Endothelial cell of umbilical vein (primary cell): ENCODE measurements around the gene HAP1. TPM values are rescaled to one million over a fixed set of nuclear protein-coding genes. Genes with fewer than 3 reads are reported as not detected.

Source experiments
- BruUV-seq: library from RNA; stranded (reverse); fragments of 400-500 nt; replicated peaks from 2 replicates; lab custom pipeline; 2021; lab: Mats Ljungman, UMichigan
- CTCF ChIA-PET: fragments of 300-600, 350-600 bp; sonication (Branson Sonifier 250); formaldehyde crosslinking; loops from one replicate; lab custom pipeline; 2021; ENCODE audit warnings: antibody characterized with exemption, inconsistent platforms; lab: Charles Lee
- POLR2A ChIA-PET: fragments of 300-600, 350-600 bp; sonication (Branson Sonifier 250); formaldehyde crosslinking; loops from one replicate; lab custom pipeline; 2021; ENCODE audit warnings: antibody characterized with exemption, inconsistent platforms; lab: Charles Lee
- DNase-seq: peaks from one replicate; pipeline ENCODE4 v3.0.0-alpha.2; 2011; ENCODE audit warnings: low read depth, low spot score
- FAIRE-seq: peaks from 2 replicates; lab custom pipeline; 2011; peaks lifted over from hg19 to GRCh38; lab: Jason Lieb, UNC
- H2AFZ ChIP-seq: 2 replicates; pipeline ENCODE4 v1.6.0; 2012; ENCODE audit warnings: low read depth, low read length, control low read depth, inconsistent platforms
- H3K27ac ChIP-seq: 2 replicates; pipeline ENCODE4 v1.5.1; 2011; ENCODE audit warnings: low read depth, mild to moderate bottlenecking, control low read depth, low read length, moderate library complexity; ENCODE audit not compliant: insufficient read depth
- H3K27me3 ChIP-seq, 2 experiments: 2 replicates each; pipeline versions ENCODE4 v1.6.0 to v1.6.1; 2011; ENCODE audit warnings: low read length in 2 of 2, mixed read lengths in 1 of 2; ENCODE audit not compliant: control insufficient read depth in 2 of 2, insufficient read depth in 2 of 2
- H3K36me3 ChIP-seq, 2 experiments: 2 replicates in 1 of 2; 3 replicates in 1 of 2; pipeline ENCODE4 v1.5.1; 2011; ENCODE audit warnings: low read length in 2 of 2, mild to moderate bottlenecking in 1 of 2, moderate library complexity in 1 of 2; ENCODE audit not compliant: control insufficient read depth in 2 of 2, insufficient read depth in 2 of 2; ENCODE audit errors: extremely low read depth in 1 of 2
- H3K4me1 ChIP-seq: 3 replicates; pipeline ENCODE4 v1.5.1; 2011; ENCODE audit warnings: mild to moderate bottlenecking, low read length; ENCODE audit not compliant: control insufficient read depth, insufficient read depth; ENCODE audit errors: extremely low read depth
- H3K4me2 ChIP-seq: 2 replicates; pipeline ENCODE4 v1.6.1; 2011; ENCODE audit warnings: low read length, control low read depth, mixed read lengths; ENCODE audit not compliant: insufficient read depth
- H3K4me3 ChIP-seq, 3 experiments: fragments of 200-600 bp in 1 of 3; sonication (generic), shearing (Covaris generic) in 1 of 3; replicated peaks in 1 of 3; 2 replicates each; pipeline ENCODE4 v1.5.1; 2011 to 2016; ENCODE audit warnings: control low read depth in 3 of 3, low read length in 3 of 3, mild to moderate bottlenecking in 2 of 3, inconsistent platforms in 1 of 3, low read depth in 1 of 3, moderate library complexity in 1 of 3; ENCODE audit not compliant: insufficient read depth in 1 of 3
- H3K79me2 ChIP-seq: 2 replicates; pipeline ENCODE4 v1.6.0; 2012; ENCODE audit warnings: low read length, inconsistent platforms; ENCODE audit not compliant: control insufficient read depth, insufficient read depth
- H3K9ac ChIP-seq: replicated peaks from 2 replicates; pipeline ENCODE3; 2011; ENCODE audit warnings: low read length, control low read depth; ENCODE audit not compliant: insufficient read depth; ENCODE audit errors: extremely low read depth
- H3K9me1 ChIP-seq: replicated peaks from 3 replicates; pipeline ENCODE4 v1.6.0; 2011; ENCODE audit warnings: mild to moderate bottlenecking, low read length; ENCODE audit not compliant: control insufficient read depth, insufficient read depth; ENCODE audit errors: extremely low read depth
- H3K9me3 ChIP-seq: replicated peaks from 2 replicates; pipeline ENCODE4 v1.5.1; 2012; ENCODE audit warnings: low read length, inconsistent platforms; ENCODE audit not compliant: control insufficient read depth, insufficient read depth
- H4K20me1 ChIP-seq: replicated peaks from 2 replicates; pipeline ENCODE3; 2011; ENCODE audit warnings: mild to moderate bottlenecking, low read length; ENCODE audit not compliant: control insufficient read depth, insufficient read depth; ENCODE audit errors: extremely low read depth
- EZH2 ChIP-seq: IDR thresholded peaks from 2 replicates; pipeline ENCODE4 v1.6.1; 2012; ENCODE audit warnings: borderline replicate concordance, low read depth, mild to moderate bottlenecking, moderate library complexity, low read length, inconsistent platforms; ENCODE audit not compliant: severe bottlenecking
- FOS ChIP-seq: IDR thresholded peaks from 2 replicates; pipeline ENCODE4 v1.6.1; 2011; ENCODE audit warnings: mild to moderate bottlenecking, low read length, moderate library complexity, borderline replicate concordance; ENCODE audit not compliant: insufficient read depth
- GATA2 ChIP-seq: IDR thresholded peaks from 2 replicates; pipeline ENCODE4 v1.7.0; 2011; ENCODE audit warnings: low read depth, mild to moderate bottlenecking, moderate library complexity, mixed read lengths, low read length; ENCODE audit not compliant: insufficient read length, insufficient read depth
- JUN ChIP-seq: IDR thresholded peaks from 2 replicates; pipeline ENCODE4 v1.6.1; 2011; ENCODE audit warnings: borderline replicate concordance, low read depth; ENCODE audit not compliant: insufficient read length, insufficient read depth
- MYC ChIP-seq: IDR thresholded peaks from one replicate; pipeline ENCODE4 v1.6.1; 2011; ENCODE audit warnings: mild to moderate bottlenecking, low read depth, low read length
- POLR2A ChIP-seq: IDR thresholded peaks from 2 replicates; pipeline ENCODE4 v1.6.1; 2012; ENCODE audit warnings: low read depth, mild to moderate bottlenecking, control low read depth, low read length
- POLR2AphosphoS5 ChIP-seq: IDR thresholded peaks from 2 replicates; pipeline ENCODE4 v1.6.1; 2012; ENCODE audit warnings: low read depth, mild to moderate bottlenecking, control low read depth, low read length, moderate library complexity; ENCODE audit not compliant: insufficient read depth
- dilution Hi-C: fragments of 300-500 bp; cut with MboI; formaldehyde crosslinking; loops from one replicate; pipeline ENCODE4 v1.15.0; 2019; ENCODE audit warnings: low sequenced_read_pairs; ENCODE audit not compliant: extremely low pct_ligation_motif_present
- intact Hi-C: fragments of 100-400 bp; cut with micrococcal nuclease; formaldehyde crosslinking; loops from one replicate; pipeline ENCODE4 v1.10.0; 2022
- polyA plus RNA-seq, 4 experiments: library from polyadenylated mRNA; depleted of rRNA in 3 of 4; stranded (reverse) in 3 of 4; unstranded in 1 of 4; fragments of >200 nt; gene quantifications; 2 replicates each; pipeline versions ENCODE4 v1.2.1 to v1.2.3, GENCODE V29; 2011 to 2012; ENCODE audit warnings: missing spikeins in 1 of 4
- total RNA-seq: library from RNA; stranded (reverse); gene quantifications from 2 replicates; pipeline ENCODE4 v1.2.3, GENCODE V29; 2021
- TF ChIP-seq, protein P1 (sequence below), 2 donors: IDR thresholded peaks; 1 replicate in 1 of 2; 2 replicates in 1 of 2; pipeline ENCODE4 v1.5.1; 2011; ENCODE audit warnings: low read length in 2 of 2, mild to moderate bottlenecking in 2 of 2, moderate library complexity in 2 of 2, control low read depth in 1 of 2, inconsistent platforms in 1 of 2, low read depth in 1 of 2; ENCODE audit not compliant: insufficient read depth in 1 of 2; ENCODE audit errors: extremely low read depth in 1 of 2
- TF ChIP-seq, protein P2 (sequence below): IDR thresholded peaks from 2 replicates; pipeline ENCODE4 v1.6.1; 2011; ENCODE audit not compliant: insufficient read depth, insufficient read length

The HAP1 gene
- total and polyA plus RNA-seq, 2 donors (not counting 3 experiments of a cell fraction or from before 2014, with no cell fraction given): 0.07 to 0.24 TPM

DNA sequence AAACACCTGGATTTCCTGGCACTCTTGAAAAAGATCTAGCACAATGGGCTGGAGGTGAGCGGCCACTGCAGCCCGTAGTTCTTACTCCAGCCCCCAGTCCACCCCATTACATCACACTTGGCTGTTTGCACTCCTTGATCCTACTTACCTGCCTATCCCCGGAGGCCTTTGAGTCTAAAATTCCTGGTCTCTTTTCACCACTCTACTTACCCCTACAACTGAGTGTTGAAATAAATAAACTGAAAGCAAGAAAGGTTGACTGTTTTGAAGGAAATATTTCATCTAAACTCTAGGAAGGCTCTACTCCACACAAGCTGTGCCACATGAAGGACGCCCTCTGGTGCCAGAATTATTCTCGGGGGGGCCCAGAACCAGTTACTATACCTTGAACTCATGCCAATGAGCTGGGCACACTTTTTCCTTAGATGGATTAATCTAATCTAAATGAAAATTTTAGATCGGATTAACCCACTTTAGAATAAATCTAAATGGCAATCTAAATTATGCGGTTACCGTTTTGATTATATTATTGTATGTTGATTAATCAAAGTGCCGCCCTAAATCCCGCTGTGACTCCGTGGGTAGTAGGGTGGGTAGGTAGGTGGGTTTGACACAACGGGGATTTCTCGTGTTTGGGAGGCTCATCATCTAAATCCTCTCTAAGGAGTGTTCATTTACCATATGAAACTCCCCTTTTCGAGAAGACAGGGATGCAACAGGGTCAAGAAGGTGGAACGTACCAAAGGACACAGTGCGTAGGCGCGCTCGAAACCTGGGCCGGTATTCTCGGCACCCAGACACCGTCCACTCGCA is 46.4 kb downstream of the HAP1 start:
- peak; percentile 26 for FAIRE-seq
- H3K4me1 ChIP-seq: peaks cover 20% of the 10 kb centered on the region
- H3K27me3 ChIP-seq: peaks cover 0 to 3% of the 10 kb centered on the region in 2 experiments
- CTCF ChIA-PET: interaction anchor here (0.5 to 2.4 kb wide), 11 partner anchors 9 to 1283 kb away, joined by 3 to 28 read pairs (median 6); partner anchors contain the start of gene JUP
- H2AFZ ChIP-seq: peak overlapping the region; percentile 77
- peak overlapping the region; percentile 100 for H3K4me2 ChIP-seq
- no peak for DNase-seq
- H3K36me3 ChIP-seq: peaks cover 29 to 30% of the 10 kb centered on the region in 2 experiments
- H3K27ac ChIP-seq: peak overlapping the region; percentile 89
- dilution Hi-C loops: no loop called here
- peaks cover 21% of the 10 kb centered on the region for H3K79me2 ChIP-seq
- peaks cover 11% of the 10 kb centered on the region for H4K20me1 ChIP-seq
- BruUV-seq: TSS peak; percentile 83
- no peak for TF ChIP-seq FOS
- TF ChIP-seq POLR2A: peak; percentile 1
- TF ChIP-seq, protein P1, sequence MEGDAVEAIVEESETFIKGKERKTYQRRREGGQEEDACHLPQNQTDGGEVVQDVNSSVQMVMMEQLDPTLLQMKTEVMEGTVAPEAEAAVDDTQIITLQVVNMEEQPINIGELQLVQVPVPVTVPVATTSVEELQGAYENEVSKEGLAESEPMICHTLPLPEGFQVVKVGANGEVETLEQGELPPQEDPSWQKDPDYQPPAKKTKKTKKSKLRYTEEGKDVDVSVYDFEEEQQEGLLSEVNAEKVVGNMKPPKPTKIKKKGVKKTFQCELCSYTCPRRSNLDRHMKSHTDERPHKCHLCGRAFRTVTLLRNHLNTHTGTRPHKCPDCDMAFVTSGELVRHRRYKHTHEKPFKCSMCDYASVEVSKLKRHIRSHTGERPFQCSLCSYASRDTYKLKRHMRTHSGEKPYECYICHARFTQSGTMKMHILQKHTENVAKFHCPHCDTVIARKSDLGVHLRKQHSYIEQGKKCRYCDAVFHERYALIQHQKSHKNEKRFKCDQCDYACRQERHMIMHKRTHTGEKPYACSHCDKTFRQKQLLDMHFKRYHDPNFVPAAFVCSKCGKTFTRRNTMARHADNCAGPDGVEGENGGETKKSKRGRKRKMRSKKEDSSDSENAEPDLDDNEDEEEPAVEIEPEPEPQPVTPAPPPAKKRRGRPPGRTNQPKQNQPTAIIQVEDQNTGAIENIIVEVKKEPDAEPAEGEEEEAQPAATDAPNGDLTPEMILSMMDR (IDR thresholded peaks at IDR 0.05; ENCODE audit: extremely low read depth in 1 of 2, insufficient read depth in 1 of 2, low read depth in 1 of 2, low read length in 2 of 2): peak; percentile 37 to 39
- H3K9me3 ChIP-seq: no peaks in the 10 kb centered on the region
- peak overlapping the region; percentile 43 to 86 (median 73) for H3K4me3 ChIP-seq
- peak overlapping the region; percentile 87 for H3K9ac ChIP-seq
- intact Hi-C loops: loop anchor here (1.0 kb wide), 2 partner anchors 9 to 21 kb away; no protein-coding TSS in a partner anchor
- no peaks in the 10 kb centered on the region for H3K9me1 ChIP-seq
- POLR2A ChIA-PET: interaction anchor here (0.6 to 2.3 kb wide), 24 partner anchors 8 to 1574 kb away, joined by 3 to 33 read pairs (median 4); partner anchors contain the start of genes JUP and TOP2A

DNA sequence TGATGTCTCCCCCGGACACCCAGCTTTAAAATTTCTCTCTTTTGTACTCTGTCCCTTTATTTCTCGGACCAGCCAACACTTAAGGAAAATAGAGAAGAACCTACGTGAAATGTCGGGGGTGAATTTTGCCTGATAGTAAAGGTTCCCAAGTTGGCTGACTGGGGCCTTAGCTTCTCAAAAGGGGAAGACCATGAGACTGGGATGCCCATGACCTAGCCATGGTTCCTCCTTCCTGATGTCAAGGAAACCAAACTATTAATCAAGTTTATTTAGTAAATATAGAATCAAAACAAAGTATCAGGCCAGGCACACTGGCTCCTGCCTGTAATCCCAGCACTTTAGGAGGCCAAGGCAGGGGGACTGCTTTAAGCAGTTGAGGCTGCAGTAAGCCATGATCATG is 48.2 kb downstream of the HAP1 start:
- Histone ChIP-seq H3K27ac (no peak overlapping the region), H3K79me2 (peaks cover 21% of the 10 kb centered on the region), H4K20me1 (peaks cover 11% of the 10 kb centered on the region), H3K4me2 (no peak overlapping the region), H3K4me1 (peaks cover 20% of the 10 kb centered on the region), H3K4me3 (no peak overlapping the region), H3K27me3 (peaks cover 0 to 3% of the 10 kb centered on the region in 2 experiments), H3K9me1 (no peaks in the 10 kb centered on the region), H3K36me3 (peaks cover 14 to 16% of the 10 kb centered on the region in 2 experiments), H2AFZ (no peak overlapping the region), H3K9me3 (no peaks in the 10 kb centered on the region), H3K9ac (no peak overlapping the region)
- intact Hi-C loops (no loop called here), dilution Hi-C loops (no loop called here)
- POLR2A ChIA-PET: no interaction called here
- DNase-seq: no peak
- no TSS peak for BruUV-seq
- no peak for TF ChIP-seq POLR2AphosphoS5
- no peak for TF ChIP-seq MYC
- TF ChIP-seq JUN: no peak
- TF ChIP-seq, protein P1 (IDR thresholded peaks at IDR 0.05; ENCODE audit: extremely low read depth in 1 of 2, insufficient read depth in 1 of 2, low read depth in 1 of 2, low read length in 2 of 2): no peak
- TF ChIP-seq FOS: no peak
- no peak for TF ChIP-seq EZH2
- TF ChIP-seq, protein P2, sequence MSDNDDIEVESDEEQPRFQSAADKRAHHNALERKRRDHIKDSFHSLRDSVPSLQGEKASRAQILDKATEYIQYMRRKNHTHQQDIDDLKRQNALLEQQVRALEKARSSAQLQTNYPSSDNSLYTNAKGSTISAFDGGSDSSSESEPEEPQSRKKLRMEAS: no peak
- TF ChIP-seq GATA2: no peak
- no peak for TF ChIP-seq POLR2A
- FAIRE-seq: no peak
- CTCF ChIA-PET: no interaction called here
